GM20000 (cell line): Measurements from ENCODE around the gene FABP7.

Experiments
- DNase-seq: peaks from one replicate; pipeline ENCODE4 v3.0.0; 2012; ENCODE audit warnings: low spot score
- CTCF ChIP-seq: IDR thresholded peaks from 2 replicates; pipeline ENCODE4 v1.5.1; 2012; ENCODE audit warnings: mild to moderate bottlenecking, control low read depth; ENCODE audit errors: extremely low read depth, missing control alignments

The FABP7 gene

GRCh38 chr6:122806291-122806690, 26.8 kb downstream of the FABP7 start:
- no peak for DNase-seq
- no peak for TF ChIP-seq CTCF

GRCh38 chr6:122808121-122808885, 28.8 kb downstream of the FABP7 start:
- no peak for TF ChIP-seq CTCF
- DNase-seq, result no peak

- no peak for TF ChIP-seq CTCF
- no peak for DNase-seq
Measured at GRCh38 chr6:122809001-122809400, 29.5 kb downstream of the FABP7 start.

GRCh38 chr6:122809691-122810090, 30.2 kb downstream of the FABP7 start:
- no peak for TF ChIP-seq CTCF

GRCh38 chr6:122810189-122810588, 30.7 kb downstream of the FABP7 start:
- DNase-seq, result no peak
- no peak for TF ChIP-seq CTCF

More at GRCh38 chr6:122809691-122810090, 30.2 kb downstream of the FABP7 start:
- DNase-seq, result no peak

- no peak for TF ChIP-seq CTCF
- DNase-seq, result no peak
Measured at GRCh38 chr6:122817358-122817757, 37.8 kb downstream of the FABP7 start.

GRCh38 chr6:122817766-122818165, 38.2 kb downstream of the FABP7 start:
- DNase-seq, result no peak
- TF ChIP-seq CTCF, result no peak
